Lower lobe of right lung (tissue), 2 donors: ENCODE results near the gene SEMA6A. TPM values are rescaled to one million over a fixed set of nuclear protein-coding genes. Genes with fewer than 3 reads are reported as not detected.

Experiments
- ATAC-seq, 2 donors: fragments of 200-7000 bp; cut with Tn5 transposase; one replicate each; pipeline ENCODE4 v1.9.1; 2020 to 2022; ENCODE audit warnings: mild to moderate bottlenecking in 2 of 2, moderate library complexity in 2 of 2
- DNase-seq: peaks from one replicate; pipeline ENCODE4 v3.0.0-alpha.2; 2020
- H3K27ac ChIP-seq: fragments of 200-600 bp; one replicate; pipeline ENCODE4 v1.8.0; 2022
- H3K27me3 ChIP-seq: fragments of 200-600 bp; one replicate; pipeline ENCODE4 v1.8.0; 2022; ENCODE audit warnings: low read depth
- H3K36me3 ChIP-seq: fragments of 200-600 bp; one replicate; pipeline ENCODE4 v1.8.0; 2022; ENCODE audit warnings: mild to moderate bottlenecking
- H3K4me1 ChIP-seq: fragments of 200-600 bp; one replicate; pipeline ENCODE4 v1.8.0; 2022
- H3K4me3 ChIP-seq: fragments of 200-600 bp; one replicate; pipeline ENCODE4 v1.8.0; 2022; ENCODE audit warnings: mild to moderate bottlenecking
- H3K9me3 ChIP-seq: fragments of 200-600 bp; one replicate; pipeline ENCODE4 v1.8.0; 2022
- intact Hi-C: fragments of 100-400 bp; cut with DNase I; formaldehyde crosslinking; loops from one replicate; pipeline ENCODE4 v1.11.0; 2022
- total RNA-seq: library from RNA; stranded (reverse); fragmentation: NEBNext Ultra II Directional; extraction: Animal tissue kit (Norgen Biotek cat#: 25700); gene quantifications from one replicate; pipeline ENCODE4 v1.2.1, GENCODE V29; 2021
- TF ChIP-seq, protein P1 (sequence below): fragments of 200-600 bp; IDR thresholded peaks from one replicate; pipeline ENCODE4 v1.8.0; 2022; ENCODE audit warnings: antibody characterized with exemption, mild to moderate bottlenecking
- donor health status: DM: no; HTN: yes; CAD: no; lungs with severe emphysema.

The SEMA6A gene
- total RNA-seq, 1 donor from 2014 or later: 44.3 TPM

DNA sequence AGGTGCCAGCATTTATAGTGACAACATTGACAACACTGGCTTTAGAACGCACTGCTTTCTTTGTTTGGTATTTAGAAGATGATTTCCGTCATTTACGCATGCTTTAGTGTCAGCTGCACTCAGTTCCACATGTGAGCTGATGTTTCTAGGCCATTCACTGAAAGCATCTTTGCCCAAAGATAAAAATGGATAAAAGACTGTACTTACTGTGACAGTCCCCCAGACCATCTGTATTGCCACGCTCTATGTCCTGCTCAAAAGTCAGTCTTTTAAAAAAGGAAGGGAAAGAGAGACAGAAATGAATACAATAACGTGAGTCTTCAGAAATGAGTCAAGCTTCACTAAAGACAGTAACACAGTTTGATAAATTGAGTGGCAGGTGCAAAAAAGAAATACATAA is 99.3 kb downstream of the SEMA6A start:
- H3K9me3 ChIP-seq: peaks cover 17% of the 10 kb centered on the region
- H3K27ac ChIP-seq: no peak overlapping the region
- TF ChIP-seq, protein P1, sequence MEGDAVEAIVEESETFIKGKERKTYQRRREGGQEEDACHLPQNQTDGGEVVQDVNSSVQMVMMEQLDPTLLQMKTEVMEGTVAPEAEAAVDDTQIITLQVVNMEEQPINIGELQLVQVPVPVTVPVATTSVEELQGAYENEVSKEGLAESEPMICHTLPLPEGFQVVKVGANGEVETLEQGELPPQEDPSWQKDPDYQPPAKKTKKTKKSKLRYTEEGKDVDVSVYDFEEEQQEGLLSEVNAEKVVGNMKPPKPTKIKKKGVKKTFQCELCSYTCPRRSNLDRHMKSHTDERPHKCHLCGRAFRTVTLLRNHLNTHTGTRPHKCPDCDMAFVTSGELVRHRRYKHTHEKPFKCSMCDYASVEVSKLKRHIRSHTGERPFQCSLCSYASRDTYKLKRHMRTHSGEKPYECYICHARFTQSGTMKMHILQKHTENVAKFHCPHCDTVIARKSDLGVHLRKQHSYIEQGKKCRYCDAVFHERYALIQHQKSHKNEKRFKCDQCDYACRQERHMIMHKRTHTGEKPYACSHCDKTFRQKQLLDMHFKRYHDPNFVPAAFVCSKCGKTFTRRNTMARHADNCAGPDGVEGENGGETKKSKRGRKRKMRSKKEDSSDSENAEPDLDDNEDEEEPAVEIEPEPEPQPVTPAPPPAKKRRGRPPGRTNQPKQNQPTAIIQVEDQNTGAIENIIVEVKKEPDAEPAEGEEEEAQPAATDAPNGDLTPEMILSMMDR: no peak
- ATAC-seq (no peak), DNase-seq (no peak)
- H3K4me1 ChIP-seq: peaks cover 9% of the 10 kb centered on the region
- intact Hi-C loops: no loop called here
- H3K4me3 ChIP-seq: no peak overlapping the region
- H3K36me3 ChIP-seq: peaks cover 21% of the 10 kb centered on the region
- H3K27me3 ChIP-seq: no peaks in the 10 kb centered on the region

DNA sequence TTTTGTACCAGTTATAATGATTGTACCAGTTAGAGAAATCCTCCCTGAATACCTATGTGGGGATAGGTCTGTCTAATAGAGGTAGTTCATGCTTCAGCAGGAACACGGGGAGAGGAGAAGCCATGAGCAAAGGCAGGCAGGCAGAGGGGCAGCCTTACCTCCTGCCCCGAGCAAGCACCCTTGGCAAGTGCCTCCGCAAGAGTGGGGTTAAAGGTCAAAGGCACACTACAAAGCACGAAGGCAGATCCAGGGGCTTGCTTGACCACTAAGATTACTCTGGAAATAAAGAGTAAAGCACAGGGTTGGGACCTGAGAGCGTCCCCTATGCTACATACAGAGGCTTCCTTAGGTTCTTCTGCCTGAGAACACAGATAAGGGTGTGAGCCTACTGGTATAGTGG is 100.9 kb downstream of the SEMA6A start:
- H3K27me3 ChIP-seq: no peaks in the 10 kb centered on the region
- H3K27ac ChIP-seq: no peak overlapping the region
- ATAC-seq (no peak), DNase-seq (no peak)
- peaks cover 17% of the 10 kb centered on the region for H3K9me3 ChIP-seq
- TF ChIP-seq, protein P1: no peak
- intact Hi-C loops: no loop called here
- no peaks in the 10 kb centered on the region for H3K4me1 ChIP-seq
- peaks cover 21% of the 10 kb centered on the region for H3K36me3 ChIP-seq
- no peak overlapping the region for H3K4me3 ChIP-seq

DNA sequence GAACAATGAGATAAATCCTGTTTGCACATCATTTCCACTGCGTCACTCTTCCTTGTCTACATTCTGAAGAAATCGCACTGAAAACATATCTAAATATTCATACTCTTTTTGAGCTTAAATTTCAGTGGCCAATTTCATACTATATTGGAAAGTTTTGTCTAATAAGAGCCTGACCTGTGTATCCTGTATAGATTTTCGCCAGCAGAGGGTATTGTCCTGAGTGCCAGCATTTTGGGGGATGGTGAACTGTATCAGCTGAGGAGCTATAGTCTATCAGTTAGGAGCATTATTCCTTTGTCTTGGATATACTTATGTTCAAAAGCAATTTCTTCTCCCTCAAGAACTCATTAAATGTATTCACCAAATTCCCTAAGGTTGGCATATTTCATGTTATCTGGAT is 102.3 kb downstream of the SEMA6A start:
- intact Hi-C loops: no loop called here
- Histone ChIP-seq H3K36me3 (peaks cover 16% of the 10 kb centered on the region), H3K27ac (no peak overlapping the region)

DNA sequence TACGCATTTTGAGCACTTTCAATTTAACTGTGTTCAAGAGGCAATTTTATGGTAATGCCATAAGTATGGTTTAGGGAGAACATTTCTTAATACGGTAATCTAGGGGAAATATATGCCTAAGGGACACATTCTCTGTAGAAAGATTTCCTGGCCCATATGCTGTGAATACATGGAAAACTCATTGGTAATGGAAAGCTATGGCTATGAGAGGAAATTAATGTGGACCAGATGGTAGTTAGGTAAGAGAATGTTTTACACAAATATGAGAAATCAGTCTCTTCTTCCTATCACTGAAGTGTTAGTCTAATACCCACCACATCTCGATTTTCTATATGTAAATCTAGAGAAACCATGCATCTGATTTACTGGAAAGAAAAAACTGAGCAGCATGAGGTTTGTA is 105.0 kb downstream of the SEMA6A start:
- no peaks in the 10 kb centered on the region for H3K27me3 ChIP-seq
- no peaks in the 10 kb centered on the region for H3K9me3 ChIP-seq
- intact Hi-C loops: no loop called here
- no peaks in the 10 kb centered on the region for H3K36me3 ChIP-seq
- no peak overlapping the region for H3K4me3 ChIP-seq
- H3K4me1 ChIP-seq: no peaks in the 10 kb centered on the region
- no peak for DNase-seq
- H3K27ac ChIP-seq: no peak overlapping the region
- no peak for ATAC-seq
- TF ChIP-seq, protein P1: no peak

More for the DNA sequence above, 102.3 kb downstream of the SEMA6A start:
- no peak for ATAC-seq
- H3K27me3 ChIP-seq: no peaks in the 10 kb centered on the region
- H3K9me3 ChIP-seq: peaks cover 11% of the 10 kb centered on the region
- no peak for DNase-seq
- no peak overlapping the region for H3K4me3 ChIP-seq
- TF ChIP-seq, protein P1: no peak
- no peaks in the 10 kb centered on the region for H3K4me1 ChIP-seq

DNA sequence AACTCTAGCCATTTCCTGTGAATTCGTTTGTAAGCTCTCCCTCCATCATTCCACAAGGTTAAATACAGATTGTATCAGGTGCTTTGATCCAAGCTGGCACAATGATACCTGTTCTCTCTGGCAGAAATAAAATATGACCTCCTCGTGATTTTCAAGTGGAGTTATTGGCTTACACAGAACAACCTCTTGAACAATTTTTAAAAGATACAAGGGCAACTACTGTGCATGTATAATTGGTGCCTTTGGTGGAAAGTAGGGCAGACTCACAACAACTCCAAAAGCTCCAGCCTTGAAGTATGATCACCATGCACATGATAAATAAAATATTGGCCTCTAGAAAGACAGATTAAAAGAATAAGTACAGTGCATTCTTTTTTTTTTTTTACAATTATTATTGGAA is 106.0 kb downstream of the SEMA6A start:
- TF ChIP-seq, protein P1: no peak
- no peaks in the 10 kb centered on the region for H3K9me3 ChIP-seq
- H3K36me3 ChIP-seq: no peaks in the 10 kb centered on the region
- no peak for ATAC-seq
- H3K4me3 ChIP-seq: no peak overlapping the region
- H3K4me1 ChIP-seq: no peaks in the 10 kb centered on the region
- no peak for DNase-seq
- H3K27me3 ChIP-seq: no peaks in the 10 kb centered on the region
- H3K27ac ChIP-seq: no peak overlapping the region
- intact Hi-C loops: no loop called here

DNA sequence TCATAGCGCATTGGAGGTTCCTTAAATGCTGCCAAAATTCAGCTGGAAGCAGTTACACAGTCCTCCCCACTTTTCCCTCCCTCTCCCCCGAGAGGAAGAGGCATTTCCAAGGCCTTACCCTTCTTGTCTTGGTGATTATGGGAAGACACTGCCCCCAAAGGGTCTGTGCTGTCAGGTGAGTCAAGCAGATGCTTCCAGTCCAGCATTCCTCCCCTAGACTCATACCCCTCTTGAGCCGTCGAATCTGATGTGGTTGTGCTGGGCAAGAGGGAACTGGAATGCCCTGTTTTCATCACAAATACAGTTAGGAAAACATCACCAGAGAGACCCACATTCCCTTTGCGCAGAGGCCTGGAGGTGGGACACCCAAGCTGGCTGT is 107.2 kb downstream of the SEMA6A start:
- intact Hi-C loops: no loop called here
- no peak for ATAC-seq

More for the DNA sequence above, 107.2 kb downstream of the SEMA6A start:
- H3K27me3 ChIP-seq: no peaks in the 10 kb centered on the region
- H3K36me3 ChIP-seq: no peaks in the 10 kb centered on the region
- H3K4me3 ChIP-seq: no peak overlapping the region
- DNase-seq: no peak
- TF ChIP-seq, protein P1: no peak
- no peaks in the 10 kb centered on the region for H3K4me1 ChIP-seq
- no peaks in the 10 kb centered on the region for H3K9me3 ChIP-seq
- H3K27ac ChIP-seq: no peak overlapping the region
